GM19372 (cell line): ENCODE data around the gene ICAM4.
A peak's percentile ranks its signal among the peaks of the same experiment; 100 is the strongest.
"Not testable (repeated sequence)": the region's sequence is repeated elsewhere in the genome, so short reads cannot be mapped to it uniquely, and the experiment has no call there.

Source experiments
- ATAC-seq: cut with Tn5 transposase; IDR thresholded peaks from one replicate; pipeline ENCODE4 v1.9.1; 2021; ENCODE audit warnings: mild to moderate bottlenecking, low read depth, moderate library complexity; ENCODE audit not compliant: unreplicated experiment

ICAM4 gene, protein sequence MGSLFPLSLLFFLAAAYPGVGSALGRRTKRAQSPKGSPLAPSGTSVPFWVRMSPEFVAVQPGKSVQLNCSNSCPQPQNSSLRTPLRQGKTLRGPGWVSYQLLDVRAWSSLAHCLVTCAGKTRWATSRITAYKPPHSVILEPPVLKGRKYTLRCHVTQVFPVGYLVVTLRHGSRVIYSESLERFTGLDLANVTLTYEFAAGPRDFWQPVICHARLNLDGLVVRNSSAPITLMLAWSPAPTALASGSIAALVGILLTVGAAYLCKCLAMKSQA

DNA sequence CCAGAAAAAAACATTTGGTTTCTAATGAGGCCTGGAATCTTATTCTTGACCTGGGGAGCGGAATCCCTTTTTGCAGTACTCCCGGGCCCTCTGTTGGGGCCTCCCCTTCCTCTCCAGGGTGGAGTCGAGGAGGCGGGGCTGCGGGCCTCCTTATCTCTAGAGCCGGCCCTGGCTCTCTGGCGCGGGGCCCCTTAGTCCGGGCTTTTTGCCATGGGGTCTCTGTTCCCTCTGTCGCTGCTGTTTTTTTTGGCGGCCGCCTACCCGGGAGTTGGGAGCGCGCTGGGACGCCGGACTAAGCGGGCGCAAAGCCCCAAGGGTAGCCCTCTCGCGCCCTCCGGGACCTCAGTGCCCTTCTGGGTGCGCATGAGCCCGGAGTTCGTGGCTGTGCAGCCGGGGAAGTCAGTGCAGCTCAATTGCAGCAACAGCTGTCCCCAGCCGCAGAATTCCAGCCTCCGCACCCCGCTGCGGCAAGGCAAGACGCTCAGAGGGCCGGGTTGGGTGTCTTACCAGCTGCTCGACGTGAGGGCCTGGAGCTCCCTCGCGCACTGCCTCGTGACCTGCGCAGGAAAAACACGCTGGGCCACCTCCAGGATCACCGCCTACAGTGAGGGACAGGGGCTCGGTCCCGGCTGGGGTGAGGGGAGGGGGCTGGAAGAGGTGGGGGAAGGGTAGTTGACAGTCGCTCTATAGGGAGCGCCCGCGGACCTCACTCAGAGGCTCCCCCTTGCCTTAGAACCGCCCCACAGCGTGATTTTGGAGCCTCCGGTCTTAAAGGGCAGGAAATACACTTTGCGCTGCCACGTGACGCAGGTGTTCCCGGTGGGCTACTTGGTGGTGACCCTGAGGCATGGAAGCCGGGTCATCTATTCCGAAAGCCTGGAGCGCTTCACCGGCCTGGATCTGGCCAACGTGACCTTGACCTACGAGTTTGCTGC is at the start of gene ICAM4:
TSS of gene ICAM4 (plus strand) at position 153 of the 935 bp plus-strand sequence. CDS start at position 211, 58 bp downstream.
- ATAC-seq: no peak

DNA sequence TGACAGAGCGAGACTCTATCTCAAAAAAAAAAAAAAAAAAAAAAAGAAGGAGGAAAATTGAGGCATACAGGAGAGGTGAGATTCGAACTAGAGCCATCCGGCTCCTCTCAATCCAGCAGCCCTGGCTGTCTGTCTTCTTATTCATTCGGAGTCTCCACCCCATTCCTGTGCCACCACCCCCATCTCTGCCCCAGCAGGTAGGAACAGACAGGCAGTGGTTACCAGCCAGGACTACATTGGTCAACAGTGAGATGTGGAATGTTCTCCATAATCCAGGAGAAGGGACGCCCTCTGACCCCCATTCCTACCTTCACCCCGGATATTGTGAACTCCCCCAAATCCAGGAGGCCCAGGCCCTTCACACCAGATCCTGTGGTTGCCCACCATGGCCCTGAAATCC is 49.1 kb upstream of the ICAM4 start:
- ATAC-seq: no peak

GRCh38 chr19:10238172-10238783 is 48.5 kb upstream of the ICAM4 start:
- ATAC-seq: no peak

- ATAC-seq: not testable (repeated sequence)
Observed at GRCh38 chr19:10241826-10242449, 44.8 kb upstream of the ICAM4 start.

GRCh38 chr19:10243606-10244005 is 43.1 kb upstream of the ICAM4 start:
- no peak for ATAC-seq

DNA sequence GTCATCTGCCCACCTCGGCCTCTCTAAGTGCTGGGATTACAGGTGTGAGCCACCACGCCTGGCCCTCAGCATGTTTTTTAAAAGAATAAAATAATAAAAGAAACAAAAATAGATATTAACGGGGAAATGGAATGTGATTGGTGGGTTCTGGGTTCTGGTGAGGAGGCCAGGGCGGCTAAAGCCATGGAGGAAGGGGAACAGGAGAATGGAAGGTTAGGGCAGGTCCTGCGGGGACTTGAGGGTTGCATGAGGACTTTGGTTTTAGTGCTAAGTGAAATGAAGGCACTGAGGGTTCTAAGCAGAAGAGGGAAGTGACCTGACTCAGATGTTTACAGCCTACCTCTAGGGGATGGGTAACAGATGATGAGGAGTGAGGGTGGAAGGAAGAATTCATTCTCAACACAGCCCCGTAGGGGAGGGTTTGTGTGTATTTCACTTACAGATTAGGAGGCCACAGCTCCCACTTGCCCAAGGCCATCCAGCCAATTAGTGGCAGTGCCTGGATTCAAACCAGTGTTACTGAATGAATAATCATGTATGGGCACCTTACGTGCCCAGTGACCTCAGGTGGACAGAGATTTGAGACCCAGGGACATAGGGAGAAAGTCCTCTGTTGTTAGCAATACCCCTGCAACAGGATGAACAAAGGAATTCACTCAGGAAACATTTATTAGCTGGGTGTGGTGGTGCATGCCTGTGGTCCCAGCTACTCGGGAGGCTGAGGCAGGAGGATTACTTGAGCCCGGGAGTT is 41.4 kb upstream of the ICAM4 start:
- no peak for ATAC-seq

- ATAC-seq: no peak
Observed at GRCh38 chr19:10246511-10246910, 40.2 kb upstream of the ICAM4 start.

GRCh38 chr19:10251792-10252694 is 34.7 kb upstream of the ICAM4 start, which contains the start of gene MRPL4:
Gene MRPL4 (plus strand): TSS chr19:10252214. CDS start chr19:10252254, 40 bp downstream.
- peak; percentile 74 for ATAC-seq

- ATAC-seq: no peak
Observed at GRCh38 chr19:10252707-10253106, 34.0 kb upstream of the ICAM4 start.

GRCh38 chr19:10254244-10254643 is 32.5 kb upstream of the ICAM4 start:
- no peak for ATAC-seq

- ATAC-seq: no peak
Observed at GRCh38 chr19:10255358-10255757, 31.4 kb upstream of the ICAM4 start.

DNA sequence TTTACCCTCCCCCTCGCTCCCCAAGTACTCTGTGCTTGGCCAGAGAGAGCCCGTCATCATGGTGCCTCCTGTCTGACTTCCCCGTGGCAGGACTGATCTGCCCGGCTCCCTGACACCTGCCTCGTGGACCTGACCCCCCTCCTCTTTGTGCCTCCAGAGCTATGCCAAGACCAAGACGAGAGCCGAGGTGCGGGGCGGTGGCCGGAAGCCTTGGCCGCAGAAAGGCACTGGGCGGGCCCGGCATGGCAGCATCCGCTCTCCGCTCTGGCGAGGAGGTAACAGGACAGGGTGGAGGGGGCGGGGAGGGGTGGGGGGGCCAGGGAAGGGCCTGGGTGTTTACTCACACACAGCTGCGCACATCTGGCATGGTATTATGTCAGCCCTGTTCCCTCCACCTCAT is 30.2 kb upstream of the ICAM4 start:
- no peak for ATAC-seq

- no peak for ATAC-seq
Observed at GRCh38 chr19:10256970-10257615, 29.7 kb upstream of the ICAM4 start.

- ATAC-seq: no peak
Observed at GRCh38 chr19:10258080-10258710, 28.6 kb upstream of the ICAM4 start.

- ATAC-seq: no peak
Observed at GRCh38 chr19:10259162-10259905, 27.4 kb upstream of the ICAM4 start.

- no peak for ATAC-seq
Observed at GRCh38 chr19:10260141-10260584, 26.6 kb upstream of the ICAM4 start.

DNA sequence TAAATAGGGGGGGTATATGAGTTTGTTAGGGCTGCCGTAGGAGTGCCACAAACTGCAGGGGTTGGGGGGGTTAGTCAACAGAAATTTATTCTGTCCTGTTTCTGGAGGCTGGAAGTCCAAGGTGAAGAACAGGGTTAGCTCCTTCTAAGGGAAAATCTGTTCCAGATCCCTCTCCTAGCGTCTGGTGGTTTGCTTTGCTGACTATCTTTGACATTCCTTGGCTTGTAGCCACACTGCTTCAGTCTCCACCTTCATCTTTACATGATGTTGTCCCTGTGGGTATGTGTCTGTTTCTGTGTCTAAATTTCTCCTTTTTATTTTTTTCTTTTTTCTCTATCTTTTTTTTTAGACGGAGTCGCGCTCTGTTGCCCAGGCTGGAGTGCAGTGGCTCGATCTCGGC is 24.0 kb upstream of the ICAM4 start:
- no peak for ATAC-seq
